Fibroblast of skin of scalp (primary cell): ENCODE results near the gene PDE4D.
"Not testable (repeated sequence)": the region's sequence is repeated elsewhere in the genome, so short reads cannot be mapped to it uniquely, and the experiment has no call there.

Experiments
- DNase-seq: peaks from one replicate; pipeline ENCODE4 v3.0.0-alpha.2; 2013

Gene PDE4D

GRCh38 chr5:59319250-59319649 is 574.3 kb downstream of the PDE4D start:
- no peak for DNase-seq

GRCh38 chr5:59317774-59318205 is 575.7 kb downstream of the PDE4D start:
- no peak for DNase-seq

- DNase-seq: peak; percentile 20
These were observed 576.3 kb downstream of the PDE4D start for GRCh38 chr5:59317023-59317773.

- DNase-seq: no peak
These were observed 581.3 kb downstream of the PDE4D start for GRCh38 chr5:59312223-59312622.

- not testable (repeated sequence) for DNase-seq
These were observed 584.8 kb downstream of the PDE4D start for GRCh38 chr5:59308685-59309084.

- not testable (repeated sequence) for DNase-seq
These were observed 590.2 kb downstream of the PDE4D start for GRCh38 chr5:59303289-59303716.

- DNase-seq: not testable (repeated sequence)
These were observed 591.0 kb downstream of the PDE4D start for GRCh38 chr5:59302509-59302908.

- DNase-seq: no peak
These were observed 591.8 kb downstream of the PDE4D start for GRCh38 chr5:59301727-59302126.

GRCh38 chr5:59300930-59301329 is 592.6 kb downstream of the PDE4D start:
- no peak for DNase-seq

GRCh38 chr5:59299006-59299405 is 594.5 kb downstream of the PDE4D start:
- no peak for DNase-seq

GRCh38 chr5:59296317-59297264 is 596.9 kb downstream of the PDE4D start:
- DNase-seq: peak; percentile 41

- no peak for DNase-seq
These were observed 599.8 kb downstream of the PDE4D start for GRCh38 chr5:59293700-59294099.

GRCh38 chr5:59291941-59292340 is 601.6 kb downstream of the PDE4D start:
- no peak for DNase-seq

- DNase-seq: no peak
These were observed 605.6 kb downstream of the PDE4D start for GRCh38 chr5:59287884-59288283.

- no peak for DNase-seq
These were observed 606.2 kb downstream of the PDE4D start for GRCh38 chr5:59287361-59287760.

GRCh38 chr5:59286510-59286909 is 607.0 kb downstream of the PDE4D start:
- no peak for DNase-seq

GRCh38 chr5:59285300-59286016 is 608.1 kb downstream of the PDE4D start:
- no peak for DNase-seq

GRCh38 chr5:59282726-59283125 is 610.8 kb downstream of the PDE4D start:
- no peak for DNase-seq

- DNase-seq: no peak
These were observed 613.5 kb downstream of the PDE4D start for GRCh38 chr5:59279979-59280378.

GRCh38 chr5:59276917-59277372 is 616.6 kb downstream of the PDE4D start:
- DNase-seq: no peak

GRCh38 chr5:59276325-59276675 is 617.2 kb downstream of the PDE4D start:
- DNase-seq: no peak

GRCh38 chr5:59275510-59276324 is 617.8 kb downstream of the PDE4D start:
- DNase-seq: peak; percentile 45
